PC-3 (cell line): Measurements from ENCODE around the gene SERPINI1.

ENCODE experiments used
- EZH2 ChIP-seq: fragments of 300-600 bp; sonication (generic); IDR thresholded peaks from one replicate; pipeline ENCODE4 v1.6.1; 2017; ENCODE audit warnings: antibody characterized with exemption, mild to moderate bottlenecking, low read length; ENCODE audit not compliant: unreplicated experiment
- EZH2phosphoT487 ChIP-seq: fragments of 300-600 bp; sonication (generic); IDR thresholded peaks from 2 replicates; pipeline ENCODE4 v1.6.1; 2018; ENCODE audit warnings: mild to moderate bottlenecking, antibody characterized with exemption, low read length, borderline replicate concordance
- TF ChIP-seq, protein P1 (sequence below): fragments of 300-600 bp; sonication (generic); conservative IDR thresholded peaks from 2 replicates; pipeline ENCODE4 v1.5.1; 2017; ENCODE audit warnings: antibody characterized with exemption, low read depth, mild to moderate bottlenecking, low read length

DNA sequence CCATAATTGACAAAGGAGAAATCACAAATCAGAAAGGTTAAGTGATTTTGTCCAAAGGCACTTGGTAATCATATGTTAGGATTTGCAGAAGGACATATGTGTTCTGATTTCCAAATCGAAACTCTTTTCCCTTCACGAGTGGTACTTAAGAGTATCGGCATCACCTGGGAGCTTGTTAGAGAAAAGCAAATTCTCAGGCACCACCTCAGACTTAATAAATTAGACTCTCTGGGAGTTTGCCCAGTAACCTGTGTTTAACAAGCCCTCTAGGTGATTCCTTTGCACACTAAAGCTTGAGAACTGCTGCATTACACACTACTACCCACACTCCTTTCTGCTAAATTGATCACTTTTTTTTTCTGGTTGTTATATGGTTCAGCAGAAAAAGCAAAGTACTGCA lies 116.2 kb downstream of the SERPINI1 start:
- TF ChIP-seq, protein P1, sequence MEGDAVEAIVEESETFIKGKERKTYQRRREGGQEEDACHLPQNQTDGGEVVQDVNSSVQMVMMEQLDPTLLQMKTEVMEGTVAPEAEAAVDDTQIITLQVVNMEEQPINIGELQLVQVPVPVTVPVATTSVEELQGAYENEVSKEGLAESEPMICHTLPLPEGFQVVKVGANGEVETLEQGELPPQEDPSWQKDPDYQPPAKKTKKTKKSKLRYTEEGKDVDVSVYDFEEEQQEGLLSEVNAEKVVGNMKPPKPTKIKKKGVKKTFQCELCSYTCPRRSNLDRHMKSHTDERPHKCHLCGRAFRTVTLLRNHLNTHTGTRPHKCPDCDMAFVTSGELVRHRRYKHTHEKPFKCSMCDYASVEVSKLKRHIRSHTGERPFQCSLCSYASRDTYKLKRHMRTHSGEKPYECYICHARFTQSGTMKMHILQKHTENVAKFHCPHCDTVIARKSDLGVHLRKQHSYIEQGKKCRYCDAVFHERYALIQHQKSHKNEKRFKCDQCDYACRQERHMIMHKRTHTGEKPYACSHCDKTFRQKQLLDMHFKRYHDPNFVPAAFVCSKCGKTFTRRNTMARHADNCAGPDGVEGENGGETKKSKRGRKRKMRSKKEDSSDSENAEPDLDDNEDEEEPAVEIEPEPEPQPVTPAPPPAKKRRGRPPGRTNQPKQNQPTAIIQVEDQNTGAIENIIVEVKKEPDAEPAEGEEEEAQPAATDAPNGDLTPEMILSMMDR, result no peak
- no peak for TF ChIP-seq EZH2
- TF ChIP-seq EZH2phosphoT487, result no peak
